ENCODE data around the gene ADAP1. TPM values are rescaled to one million over a fixed set of nuclear protein-coding genes. Genes with fewer than 3 reads are reported as not detected.
"Not testable (repeated sequence)": the region's sequence is repeated elsewhere in the genome, so short reads cannot be mapped to it uniquely, and the experiment has no call there.

The ADAP1 gene
- total RNA-seq = 10 to 100 TPM; 41.9 to 94.2 (median 78.3) TPM

GRCh38 chr7:954330-955238, at the start of gene ADAP1:
Gene ADAP1 (minus strand): TSS chr7:954680. CDS start chr7:954477, 203 bp downstream.
- Histone ChIP-seq H3K4me3 (peak within 1 kb of the TSS; percentile 60 to 85 (median 74)), H3K4me1 (peaks cover 11 to 39% (median 36%) of the 10 kb centered on the region in 4 donors), H3K27ac (replicated peaks in 1 of 4) (peak within 1 kb of the TSS; percentile 81 to 95 (median 92)), H3K27me3 (peaks cover 0 to 22% (median 3%) of the 10 kb centered on the region in 4 donors), H3K9me3 (no peaks in the 10 kb centered on the region), H3K36me3 (peaks cover 0 to 5% (median 0%) of the 10 kb centered on the region in 4 donors)
- WGBS = 67% methylated on average over 1 of the region's 115 CpGs
- no peak for DNase-seq (ENCODE audit: extremely low spot score)
- intact Hi-C loops (cut with DNase I) = loop anchor here (5.0 kb wide), 1 partner anchor 42 kb away; no protein-coding TSS in a partner anchor
- no peak for TF ChIP-seq POLR2AphosphoS5 (IDR thresholded peaks at IDR 0.05)
- no peak for TF ChIP-seq POLR2A (IDR thresholded peaks at IDR 0.05; ENCODE audit: low read depth)
- TF ChIP-seq EP300 (IDR thresholded peaks at IDR 0.05) = no peak
- TF ChIP-seq CTCF (IDR thresholded peaks at IDR 0.05) = peak in 2 of 3 experiments; percentile 33 to 37

- H3K4me3 ChIP-seq; H3K27ac ChIP-seq (replicated peaks in 1 of 4); H3K27me3 ChIP-seq; H3K4me1 ChIP-seq; DNase-seq (ENCODE audit: extremely low spot score); H3K9me3 ChIP-seq; intact Hi-C loops (cut with DNase I): not testable (repeated sequence)
- H3K36me3 ChIP-seq = peaks cover 0 to 68% (median 48%) of the 10 kb centered on the region in 4 donors
- WGBS = 75% methylated on average over 7 of the region's 7 CpGs
Observed at GRCh38 chr7:1002445-1002844, 48.0 kb upstream of the ADAP1 start.

GRCh38 chr7:1002026-1002425, 47.5 kb upstream of the ADAP1 start:
- WGBS = 88% methylated on average over 3 of the region's 4 CpGs
- peaks cover 0 to 68% (median 48%) of the 10 kb centered on the region in 4 donors for H3K36me3 ChIP-seq
- H3K27me3 ChIP-seq; H3K9me3 ChIP-seq; DNase-seq (ENCODE audit: extremely low spot score); H3K4me1 ChIP-seq; H3K4me3 ChIP-seq; intact Hi-C loops (cut with DNase I); H3K27ac ChIP-seq (replicated peaks in 1 of 4): not testable (repeated sequence)

- H3K27ac ChIP-seq (replicated peaks in 1 of 4); intact Hi-C loops (cut with DNase I); H3K4me1 ChIP-seq; DNase-seq (ENCODE audit: extremely low spot score); H3K27me3 ChIP-seq; H3K4me3 ChIP-seq; H3K9me3 ChIP-seq: not testable (repeated sequence)
- WGBS = 82% methylated on average over 14 of the region's 14 CpGs
- H3K36me3 ChIP-seq = peaks cover 0 to 69% (median 48%) of the 10 kb centered on the region in 4 donors
Observed at GRCh38 chr7:1001069-1001770, 46.7 kb upstream of the ADAP1 start.

- TF ChIP-seq CTCF (IDR thresholded peaks at IDR 0.05) = no peak
- no peak for TF ChIP-seq EP300 (IDR thresholded peaks at IDR 0.05)
- TF ChIP-seq POLR2AphosphoS5 (IDR thresholded peaks at IDR 0.05) = no peak
- TF ChIP-seq POLR2A (IDR thresholded peaks at IDR 0.05; ENCODE audit: low read depth) = no peak
- peaks cover 0 to 4% (median 0%) of the 10 kb centered on the region in 4 donors for H3K4me1 ChIP-seq
- intact Hi-C loops (cut with DNase I) = no loop called here
- no peaks in the 10 kb centered on the region for H3K9me3 ChIP-seq
- H3K27ac ChIP-seq (replicated peaks in 1 of 4) = no peak overlapping the region
- 83% methylated on average over 11 of the region's 52 CpGs for WGBS
- no peak overlapping the region for H3K4me3 ChIP-seq
- H3K27me3 ChIP-seq = no peaks in the 10 kb centered on the region
- no peak for DNase-seq (ENCODE audit: extremely low spot score)
- H3K36me3 ChIP-seq = peaks cover 0 to 70% (median 50%) of the 10 kb centered on the region in 4 donors
Observed at GRCh38 chr7:999941-1000935, 45.8 kb upstream of the ADAP1 start.
